Left ventricle myocardium inferior (tissue), 1 donor: ENCODE measurements around the gene ESRRA. TPM values are rescaled to one million over a fixed set of nuclear protein-coding genes. Genes with fewer than 3 reads are reported as not detected.

ENCODE experiments used
- DNase-seq: peaks from one replicate; pipeline ENCODE4 v3.0.0-alpha.2; 2020
- H3K27ac ChIP-seq: fragments of 200-600 bp; replicated peaks from 2 replicates; pipeline ENCODE4 v1.8.0; 2021
- H3K27me3 ChIP-seq: fragments of 200-600 bp; 2 replicates; pipeline ENCODE4 v1.8.0; 2021; ENCODE audit warnings: low read depth
- H3K36me3 ChIP-seq: fragments of 200-600 bp; 2 replicates; pipeline ENCODE4 v1.8.0; 2021
- H3K4me1 ChIP-seq: fragments of 200-600 bp; 2 replicates; pipeline ENCODE4 v1.8.0; 2021
- H3K4me3 ChIP-seq: fragments of 200-600 bp; 2 replicates; pipeline ENCODE4 v1.8.0; 2021; ENCODE audit warnings: mild to moderate bottlenecking, moderate library complexity
- H3K9me3 ChIP-seq: fragments of 200-600 bp; replicated peaks from 2 replicates; pipeline ENCODE4 v1.8.0; 2021
- intact Hi-C: fragments of 100-400 bp; cut with micrococcal nuclease; formaldehyde crosslinking; loops from one replicate; pipeline ENCODE4 v1.11.0; 2022
- total RNA-seq: library from RNA; stranded (reverse); fragmentation: NEBNext Ultra II Directional; extraction: Animal tissue kit (Norgen Biotek cat#: 25700); gene quantifications from one replicate; pipeline ENCODE4 v1.2.1, GENCODE V29; 2021
- TF ChIP-seq, protein P1 (sequence below): fragments of 200-600 bp; IDR thresholded peaks from 2 replicates; pipeline ENCODE4 v1.8.0; 2021; ENCODE audit warnings: antibody characterized with exemption, mild to moderate bottlenecking, borderline replicate concordance
- donor health status: DM: no; HTN: yes; CAD: no; lungs with severe emphysema.

ESRRA gene
- total RNA-seq, 1 donor from 2014 or later, result 213 TPM

DNA sequence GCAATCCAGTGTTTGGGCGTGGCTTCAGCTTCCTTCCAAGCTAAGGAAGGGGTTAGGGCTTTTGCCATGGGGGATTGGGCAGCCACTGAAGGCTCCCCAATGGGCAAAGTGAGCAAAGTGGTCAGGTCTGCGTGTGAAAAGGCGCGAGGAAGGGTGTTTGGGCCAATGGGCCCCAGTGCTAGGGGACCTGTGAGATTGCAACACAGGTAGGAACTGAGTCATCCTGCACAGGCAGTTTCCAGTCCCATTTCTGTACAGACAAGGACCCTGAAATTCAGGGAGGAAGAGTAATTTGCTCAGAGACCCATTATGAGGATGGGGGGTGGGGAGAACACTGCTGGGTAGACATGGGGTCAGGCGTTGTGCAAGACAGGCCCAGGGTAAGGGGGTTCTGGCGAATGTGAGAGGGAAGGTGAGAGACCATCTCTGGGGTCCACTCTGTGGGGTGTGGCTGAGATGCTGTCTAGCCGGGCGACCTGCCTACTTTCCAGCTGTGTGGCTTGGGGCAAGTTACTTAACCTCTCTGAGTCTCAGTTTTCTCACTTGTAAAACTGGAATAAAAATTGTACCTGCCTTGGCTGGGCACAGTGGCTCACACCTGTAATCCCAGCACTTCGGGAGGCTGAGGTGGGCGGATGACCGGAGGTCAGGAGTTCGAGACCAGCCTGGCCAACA lies 42.0 kb downstream of the ESRRA start:
- DNase-seq, result no peak
- Histone ChIP-seq H3K4me3 (no peak overlapping the region), H3K4me1 (peaks cover 12% of the 10 kb centered on the region), H3K36me3 (no peaks in the 10 kb centered on the region), H3K27ac (no peak overlapping the region), H3K27me3 (no peaks in the 10 kb centered on the region), H3K9me3 (no peaks in the 10 kb centered on the region)
- TF ChIP-seq, protein P1, sequence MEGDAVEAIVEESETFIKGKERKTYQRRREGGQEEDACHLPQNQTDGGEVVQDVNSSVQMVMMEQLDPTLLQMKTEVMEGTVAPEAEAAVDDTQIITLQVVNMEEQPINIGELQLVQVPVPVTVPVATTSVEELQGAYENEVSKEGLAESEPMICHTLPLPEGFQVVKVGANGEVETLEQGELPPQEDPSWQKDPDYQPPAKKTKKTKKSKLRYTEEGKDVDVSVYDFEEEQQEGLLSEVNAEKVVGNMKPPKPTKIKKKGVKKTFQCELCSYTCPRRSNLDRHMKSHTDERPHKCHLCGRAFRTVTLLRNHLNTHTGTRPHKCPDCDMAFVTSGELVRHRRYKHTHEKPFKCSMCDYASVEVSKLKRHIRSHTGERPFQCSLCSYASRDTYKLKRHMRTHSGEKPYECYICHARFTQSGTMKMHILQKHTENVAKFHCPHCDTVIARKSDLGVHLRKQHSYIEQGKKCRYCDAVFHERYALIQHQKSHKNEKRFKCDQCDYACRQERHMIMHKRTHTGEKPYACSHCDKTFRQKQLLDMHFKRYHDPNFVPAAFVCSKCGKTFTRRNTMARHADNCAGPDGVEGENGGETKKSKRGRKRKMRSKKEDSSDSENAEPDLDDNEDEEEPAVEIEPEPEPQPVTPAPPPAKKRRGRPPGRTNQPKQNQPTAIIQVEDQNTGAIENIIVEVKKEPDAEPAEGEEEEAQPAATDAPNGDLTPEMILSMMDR, result no peak
- intact Hi-C loops, result no loop called here

DNA sequence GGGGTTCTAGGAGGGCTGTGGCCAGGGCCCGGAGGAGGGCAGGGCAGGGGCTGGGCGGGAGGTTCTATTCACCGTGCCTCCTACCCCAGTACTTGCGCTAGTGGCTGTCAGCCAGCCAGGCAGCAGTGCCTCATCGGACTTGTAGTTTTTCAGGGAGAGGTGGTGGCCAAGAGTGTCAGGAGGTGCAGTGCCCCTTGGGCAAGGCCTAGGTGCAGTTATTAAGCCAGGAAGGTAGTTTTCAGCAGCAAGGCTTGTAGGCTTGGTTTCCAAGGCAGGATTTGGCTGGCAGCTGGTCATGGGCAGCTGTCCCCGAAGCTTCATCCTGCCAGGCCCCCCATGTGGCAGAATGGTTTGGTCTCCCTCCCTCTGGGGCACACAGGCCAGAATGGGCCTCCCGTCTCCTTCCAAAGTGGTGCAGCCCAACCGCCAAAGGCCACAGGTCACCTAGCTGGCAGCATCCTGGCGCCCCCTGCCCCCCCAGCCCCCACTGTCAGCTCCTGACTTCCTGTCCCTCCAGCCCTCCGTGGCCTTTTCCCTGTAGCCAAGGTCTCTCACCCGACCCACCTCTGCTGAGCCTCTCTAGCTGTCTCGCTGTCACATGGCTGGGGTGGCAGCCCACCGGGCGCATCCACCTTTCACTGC lies 43.2 kb downstream of the ESRRA start:
- intact Hi-C loops, result no loop called here
- no peak for DNase-seq
- TF ChIP-seq, protein P1, result no peak

DNA sequence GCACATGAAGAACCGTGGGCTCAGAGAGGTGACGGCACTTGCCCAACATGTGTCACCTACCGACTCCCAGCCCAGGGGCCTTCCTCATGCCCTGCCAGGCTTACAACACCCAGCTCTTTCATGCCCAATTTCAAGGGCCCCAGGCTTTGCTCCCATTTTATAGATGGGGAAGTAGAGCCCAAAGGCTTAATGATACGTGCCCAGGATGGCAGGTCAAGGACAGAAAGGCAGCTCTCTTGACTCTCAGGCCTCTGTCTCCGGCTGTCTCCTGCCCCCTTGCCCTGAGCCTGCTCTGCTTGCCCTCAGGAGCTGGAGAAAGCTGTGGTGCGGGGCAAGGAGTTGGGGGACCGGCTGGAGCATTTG lies 43.7 kb downstream of the ESRRA start:
- no peak for DNase-seq
- no peak overlapping the region for H3K4me3 ChIP-seq
- no peaks in the 10 kb centered on the region for H3K9me3 ChIP-seq
- H3K4me1 ChIP-seq, result no peaks in the 10 kb centered on the region
- H3K27me3 ChIP-seq, result no peaks in the 10 kb centered on the region
- TF ChIP-seq, protein P1, result no peak
- H3K27ac ChIP-seq, result no peak overlapping the region
- H3K36me3 ChIP-seq, result no peaks in the 10 kb centered on the region
- intact Hi-C loops, result no loop called here

More for the DNA sequence above, 43.2 kb downstream of the ESRRA start:
- Histone ChIP-seq H3K4me3 (no peak overlapping the region), H3K9me3 (no peaks in the 10 kb centered on the region), H3K27ac (no peak overlapping the region), H3K36me3 (no peaks in the 10 kb centered on the region), H3K27me3 (no peaks in the 10 kb centered on the region), H3K4me1 (peaks cover 2% of the 10 kb centered on the region)

DNA sequence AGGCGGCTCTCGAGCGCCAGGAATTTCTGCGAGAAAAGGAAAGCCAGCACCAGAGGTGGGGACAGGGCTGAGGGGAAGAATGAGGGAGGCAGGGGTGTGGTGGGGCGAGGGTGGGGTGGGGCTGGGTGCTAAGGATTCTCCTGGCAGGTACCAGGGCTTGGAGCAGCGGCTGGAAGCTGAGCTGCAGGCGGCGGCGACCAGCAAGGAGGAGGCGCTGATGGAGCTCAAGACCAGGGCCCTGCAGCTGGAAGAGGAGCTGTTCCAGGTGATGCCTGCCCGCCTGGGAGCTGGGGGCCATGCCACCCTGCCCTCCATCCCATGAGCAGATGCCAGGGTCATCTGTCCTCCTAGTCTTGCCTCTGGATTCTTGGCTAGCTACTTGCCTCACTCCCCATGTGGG lies 44.1 kb downstream of the ESRRA start:
- no peak overlapping the region for H3K27ac ChIP-seq
- TF ChIP-seq, protein P1, result no peak
- DNase-seq, result no peak
- H3K4me1 ChIP-seq, result no peaks in the 10 kb centered on the region
- H3K36me3 ChIP-seq, result no peaks in the 10 kb centered on the region
- no peak overlapping the region for H3K4me3 ChIP-seq
- intact Hi-C loops, result no loop called here
- H3K9me3 ChIP-seq, result no peaks in the 10 kb centered on the region
- H3K27me3 ChIP-seq, result no peaks in the 10 kb centered on the region

DNA sequence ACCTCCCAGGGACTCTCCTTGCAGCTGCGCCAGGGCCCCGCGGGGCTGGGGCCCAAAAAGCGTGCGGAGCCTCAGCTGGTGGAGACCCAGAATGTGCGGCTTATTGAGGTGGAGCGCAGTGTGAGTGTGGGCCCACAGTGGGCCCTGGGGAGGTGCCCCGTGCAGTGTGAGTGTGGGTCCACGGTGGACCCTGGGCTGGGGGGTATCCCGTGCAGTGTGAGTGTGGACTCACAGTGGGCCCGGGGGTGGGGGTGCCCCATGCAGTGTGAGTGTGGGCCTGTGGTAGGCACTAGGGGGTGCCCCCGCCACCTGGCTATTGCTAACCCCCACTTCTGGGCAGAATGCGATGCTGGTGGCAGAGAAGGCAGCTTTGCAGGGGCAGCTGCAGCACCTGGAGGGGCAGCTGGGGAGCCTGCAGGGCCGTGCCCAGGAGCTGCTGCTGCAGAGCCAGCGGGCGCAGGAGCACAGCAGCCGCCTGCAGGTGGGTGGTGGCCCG lies 45.9 kb downstream of the ESRRA start:
- no peak for DNase-seq
- no peaks in the 10 kb centered on the region for H3K27me3 ChIP-seq
- H3K36me3 ChIP-seq, result no peaks in the 10 kb centered on the region
- TF ChIP-seq, protein P1, result no peak
- H3K4me3 ChIP-seq, result no peak overlapping the region
- no peaks in the 10 kb centered on the region for H3K9me3 ChIP-seq
- H3K27ac ChIP-seq, result no peak overlapping the region
- intact Hi-C loops, result no loop called here
- H3K4me1 ChIP-seq, result peaks cover 13% of the 10 kb centered on the region
